ENCODE data around the gene TMEM201. TPM values are rescaled to one million over a fixed set of nuclear protein-coding genes. Genes with fewer than 3 reads are reported as not detected.
A peak's percentile ranks its signal among the peaks of the same experiment; 100 is the strongest.

TMEM201 gene
- total RNA-seq, 1 donor from 2014 or later, result 1.9 TPM

- H3K4me1 Mint-ChIP-seq, result peaks cover 35% of the 10 kb centered on the region
- Histone ChIP-seq H3K79me2 (ENCODE audit: low read depth) (peaks cover 78% of the 10 kb centered on the region), H3K36me3 (no peaks in the 10 kb centered on the region), H4K20me1 (ENCODE audit: low read depth) (peaks cover 43% of the 10 kb centered on the region), H3K4me1 (no peaks in the 10 kb centered on the region), H3K9me3 (ENCODE audit: low read depth) (no peaks in the 10 kb centered on the region), H3F3A (ENCODE audit: low read depth) (peaks cover 21% of the 10 kb centered on the region), H3K4me2 (no peak overlapping the region), H2AFZ (replicated peaks) (no peak overlapping the region), H3K27ac (no peak overlapping the region), H3K4me3 (no peak overlapping the region), H3K9ac (no peak overlapping the region), H3K27me3 (no peaks in the 10 kb centered on the region)
- H3K36me3 Mint-ChIP-seq, result peaks cover 9% of the 10 kb centered on the region
- no peak for DNase-seq (ENCODE audit: low spot score)
- no peaks in the 10 kb centered on the region for H3K27me3 Mint-ChIP-seq (ENCODE audit: insufficient read depth, low read depth)
- peak overlapping the region; percentile 75 for H3K4me3 Mint-ChIP-seq
- H3K27ac Mint-ChIP-seq, result no peak overlapping the region
- peaks cover 2% of the 10 kb centered on the region for H3K9me3 Mint-ChIP-seq
- TF ChIP-seq EZH2phosphoT487 (IDR thresholded peaks at IDR 0.05), result no peak
- TF ChIP-seq CTCF (IDR thresholded peaks at IDR 0.05), result no peak
- no peak for TF ChIP-seq EZH2 (IDR thresholded peaks at IDR 0.05)
Measured at GRCh38 chr1:9542430-9542829, 46.3 kb upstream of the TMEM201 start.

- Histone ChIP-seq H3K27me3 (no peaks in the 10 kb centered on the region), H3K27ac (no peak overlapping the region), H3K4me2 (no peak overlapping the region), H3K79me2 (ENCODE audit: low read depth) (peaks cover 99% of the 10 kb centered on the region), H3K9me3 (ENCODE audit: low read depth) (no peaks in the 10 kb centered on the region), H3K9ac (no peak overlapping the region), H2AFZ (replicated peaks) (no peak overlapping the region), H3K4me3 (no peak overlapping the region), H3K4me1 (no peaks in the 10 kb centered on the region), H4K20me1 (ENCODE audit: low read depth) (peaks cover 60% of the 10 kb centered on the region), H3F3A (ENCODE audit: low read depth) (peaks cover 6% of the 10 kb centered on the region), H3K36me3 (no peaks in the 10 kb centered on the region)
- Mint-ChIP-seq H3K27me3 (ENCODE audit: insufficient read depth, low read depth) (no peaks in the 10 kb centered on the region), H3K4me1 (peaks cover 21% of the 10 kb centered on the region), H3K4me3 (no peak overlapping the region), H3K27ac (no peak overlapping the region), H3K9me3 (no peaks in the 10 kb centered on the region), H3K36me3 (peaks cover 16% of the 10 kb centered on the region)
- no peak for DNase-seq (ENCODE audit: low spot score)
- no peak for TF ChIP-seq EZH2phosphoT487 (IDR thresholded peaks at IDR 0.05)
- TF ChIP-seq EZH2 (IDR thresholded peaks at IDR 0.05), result no peak
- TF ChIP-seq CTCF (IDR thresholded peaks at IDR 0.05), result no peak
Measured at GRCh38 chr1:9544926-9545325, 43.8 kb upstream of the TMEM201 start.

GRCh38 chr1:9549955-9550546 is 38.7 kb upstream of the TMEM201 start:
- Histone ChIP-seq H3K9ac (no peak overlapping the region), H3K36me3 (peaks cover 5% of the 10 kb centered on the region), H3K9me3 (ENCODE audit: low read depth) (no peaks in the 10 kb centered on the region), H3K4me1 (no peaks in the 10 kb centered on the region), H3K27me3 (no peaks in the 10 kb centered on the region), H3K4me2 (no peak overlapping the region), H4K20me1 (ENCODE audit: low read depth) (peaks cover 68% of the 10 kb centered on the region), H3F3A (ENCODE audit: low read depth) (no peaks in the 10 kb centered on the region), H3K27ac (no peak overlapping the region), H3K79me2 (ENCODE audit: low read depth) (peaks cover 92% of the 10 kb centered on the region), H3K4me3 (no peak overlapping the region), H2AFZ (replicated peaks) (no peak overlapping the region)
- peaks cover 19% of the 10 kb centered on the region for H3K36me3 Mint-ChIP-seq
- TF ChIP-seq EZH2 (IDR thresholded peaks at IDR 0.05) (no peak), EZH2phosphoT487 (IDR thresholded peaks at IDR 0.05) (no peak), CTCF (IDR thresholded peaks at IDR 0.05) (no peak)
- H3K4me1 Mint-ChIP-seq, result peaks cover 8% of the 10 kb centered on the region
- H3K27me3 Mint-ChIP-seq (ENCODE audit: insufficient read depth, low read depth), result peaks cover 2% of the 10 kb centered on the region
- no peak for DNase-seq (ENCODE audit: low spot score)
- H3K9me3 Mint-ChIP-seq, result no peaks in the 10 kb centered on the region
- no peak overlapping the region for H3K27ac Mint-ChIP-seq
- H3K4me3 Mint-ChIP-seq, result no peak overlapping the region
